Activated naive CD4-positive, alpha-beta T cell (primary cell): ENCODE measurements around the gene MEAK7.

Experiments used
- DNase-seq, 4 experiments: peaks; one replicate each; lab custom pipeline; 2025; lab: John Stamatoyannopoulos, UW

Gene MEAK7, protein sequence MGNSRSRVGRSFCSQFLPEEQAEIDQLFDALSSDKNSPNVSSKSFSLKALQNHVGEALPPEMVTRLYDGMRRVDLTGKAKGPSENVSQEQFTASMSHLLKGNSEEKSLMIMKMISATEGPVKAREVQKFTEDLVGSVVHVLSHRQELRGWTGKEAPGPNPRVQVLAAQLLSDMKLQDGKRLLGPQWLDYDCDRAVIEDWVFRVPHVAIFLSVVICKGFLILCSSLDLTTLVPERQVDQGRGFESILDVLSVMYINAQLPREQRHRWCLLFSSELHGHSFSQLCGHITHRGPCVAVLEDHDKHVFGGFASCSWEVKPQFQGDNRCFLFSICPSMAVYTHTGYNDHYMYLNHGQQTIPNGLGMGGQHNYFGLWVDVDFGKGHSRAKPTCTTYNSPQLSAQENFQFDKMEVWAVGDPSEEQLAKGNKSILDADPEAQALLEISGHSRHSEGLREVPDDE

DNA sequence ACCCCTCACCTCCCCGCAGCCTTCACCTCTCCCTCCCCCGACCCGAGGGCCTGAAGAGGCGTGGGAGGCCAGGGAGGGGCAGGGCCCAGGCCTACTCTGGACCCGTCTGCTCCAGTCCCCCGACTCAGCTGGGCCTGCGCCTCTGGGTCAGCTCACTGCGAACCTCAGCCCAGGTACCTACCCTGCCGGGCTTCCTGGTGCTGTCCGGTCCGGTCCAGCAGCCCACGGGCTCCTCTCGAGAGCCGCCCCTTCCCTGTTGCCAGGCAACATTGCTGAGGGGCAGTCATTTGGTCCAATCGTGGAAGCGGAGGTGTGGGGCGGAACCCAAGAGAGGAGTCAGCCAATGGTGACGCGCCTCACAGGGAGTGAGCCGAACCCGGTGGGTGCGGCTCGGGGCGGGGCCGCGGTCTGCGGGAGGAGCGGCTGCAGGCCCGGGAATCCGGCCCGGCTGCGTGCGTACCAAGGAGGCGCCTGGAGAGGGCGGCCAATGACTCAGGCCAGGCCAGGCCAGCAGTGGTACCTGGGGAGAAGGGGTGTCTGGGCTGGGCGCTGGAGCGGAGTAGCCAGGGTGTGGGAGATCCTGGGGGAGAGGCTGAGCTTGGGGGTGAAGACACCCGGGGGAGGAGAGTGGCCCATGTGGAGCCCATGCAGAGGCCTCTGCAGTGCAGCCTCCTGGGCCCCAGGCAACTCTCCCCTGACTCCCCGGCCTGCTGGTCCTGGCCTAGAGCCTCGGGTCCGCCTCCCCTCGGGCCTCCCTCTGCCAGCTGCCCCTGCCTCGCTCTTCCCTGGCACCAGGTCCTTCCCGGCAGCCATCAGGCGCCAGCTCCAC is at the start of gene MEAK7:
Gene MEAK7 (minus strand): TSS at position 240 of the 829 bp plus-strand sequence. CDS start 6,573 bp downstream, outside the sequence.
- DNase-seq = peak; percentile 85 to 97 (median 92)

DNA sequence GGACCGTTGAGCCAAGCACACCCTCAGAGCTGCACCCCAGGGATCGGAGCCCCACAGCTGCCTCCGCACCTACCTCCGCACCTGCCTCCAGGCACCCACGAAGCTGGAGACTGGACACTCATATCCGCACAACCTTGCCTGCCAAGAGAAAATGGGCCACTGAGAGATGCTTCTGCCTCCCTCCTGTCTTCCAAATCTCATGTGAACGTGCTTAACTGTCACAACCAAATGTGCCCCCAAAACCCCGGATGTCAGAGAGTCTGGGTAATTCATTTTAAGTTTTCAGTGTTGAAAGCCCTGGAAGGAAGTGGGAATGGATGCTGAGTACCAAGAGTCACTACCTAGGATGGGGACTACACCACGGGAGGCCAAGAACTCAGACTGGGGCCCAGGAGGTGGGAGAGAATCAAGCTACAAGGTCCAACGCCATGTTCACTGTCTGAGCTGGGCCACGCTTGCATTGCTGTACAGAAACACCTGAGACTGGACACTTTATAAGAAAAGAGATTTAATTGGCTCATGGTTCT is 49.5 kb upstream of the MEAK7 start:
- DNase-seq = peak in 1 of 4 experiments; percentile 33

DNA sequence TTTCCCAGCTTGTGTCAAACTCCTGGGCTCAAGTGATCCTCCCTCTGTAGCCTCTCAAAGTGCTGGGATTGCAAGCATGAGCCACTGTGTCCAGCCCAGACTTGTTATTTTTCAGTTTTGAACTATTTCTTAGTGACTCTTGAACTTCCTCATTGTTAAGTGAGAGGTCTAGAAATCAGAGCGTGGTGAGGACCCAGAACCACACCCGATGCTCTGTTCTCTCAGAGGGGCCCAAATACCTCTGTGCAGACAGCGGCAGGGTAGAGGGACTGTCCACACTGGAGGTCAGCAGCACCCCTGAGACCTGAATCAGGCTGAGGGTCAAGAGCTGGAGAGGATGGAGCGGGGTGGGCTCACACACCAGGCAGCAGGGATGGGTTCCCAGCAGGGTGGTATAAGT is 47.7 kb upstream of the MEAK7 start:
- no peak for DNase-seq

DNA sequence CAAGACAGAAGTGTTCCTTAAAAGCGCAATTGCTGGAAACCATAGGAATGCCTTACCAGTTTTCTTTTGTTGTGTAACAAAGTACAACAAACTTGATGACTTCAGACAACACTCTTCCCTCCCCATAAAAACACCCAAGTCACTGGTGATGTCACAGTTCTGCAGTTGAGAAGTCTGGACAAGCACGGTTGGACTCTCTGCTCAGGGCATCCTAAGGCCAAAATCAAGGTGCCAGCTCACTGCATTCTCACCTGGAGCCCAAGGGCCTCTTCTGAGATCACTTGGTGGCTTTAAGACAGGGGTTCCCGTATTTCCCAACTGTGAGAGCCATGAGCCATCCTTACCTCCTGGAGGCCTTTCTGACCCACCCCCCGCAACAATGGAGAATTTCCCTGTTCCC is 45.6 kb upstream of the MEAK7 start:
- no peak for DNase-seq

DNA sequence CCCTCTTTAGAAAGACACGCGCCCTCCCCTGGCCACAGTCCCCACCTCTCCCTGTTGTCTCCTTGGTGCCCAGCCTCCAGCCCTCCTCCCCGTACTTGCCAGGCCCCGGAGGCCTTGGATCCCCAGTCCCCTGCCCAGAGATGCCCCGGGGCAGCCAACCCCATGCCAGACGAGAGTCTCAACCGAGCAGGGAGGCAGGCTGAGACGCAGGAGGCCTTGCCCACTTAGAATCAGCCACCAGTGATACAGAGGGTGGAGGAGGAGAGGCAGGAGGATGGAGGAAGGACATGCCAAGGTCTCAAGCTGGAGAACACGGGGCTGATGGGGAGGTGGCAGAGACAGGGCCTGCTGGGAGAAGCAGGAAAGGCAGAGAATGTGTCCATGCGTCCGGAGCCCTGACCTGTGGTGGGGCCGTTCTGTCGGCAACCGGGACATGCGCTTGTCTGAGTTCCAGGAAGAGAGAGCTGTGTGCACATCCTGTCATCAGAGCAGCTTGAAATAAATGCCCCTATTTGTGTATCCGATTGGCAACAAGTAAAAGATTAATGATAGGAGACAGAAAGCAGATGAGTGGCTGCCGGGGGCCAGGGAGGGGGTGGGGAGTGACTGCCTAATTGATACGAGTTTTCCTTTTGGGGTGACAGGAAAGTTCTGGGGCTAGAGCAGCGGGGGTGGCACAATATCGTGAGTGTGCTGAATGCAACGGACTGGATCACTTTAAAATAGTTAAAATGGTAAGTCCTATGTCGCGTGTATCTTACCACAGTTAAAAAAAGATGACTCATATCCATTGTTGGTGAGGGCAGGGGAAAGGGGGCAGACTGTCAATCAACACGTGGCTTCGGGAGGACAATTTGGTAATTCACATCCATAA is 44.7 kb upstream of the MEAK7 start:
- peak in 2 of 4 experiments; percentile 15 to 18 for DNase-seq

DNA sequence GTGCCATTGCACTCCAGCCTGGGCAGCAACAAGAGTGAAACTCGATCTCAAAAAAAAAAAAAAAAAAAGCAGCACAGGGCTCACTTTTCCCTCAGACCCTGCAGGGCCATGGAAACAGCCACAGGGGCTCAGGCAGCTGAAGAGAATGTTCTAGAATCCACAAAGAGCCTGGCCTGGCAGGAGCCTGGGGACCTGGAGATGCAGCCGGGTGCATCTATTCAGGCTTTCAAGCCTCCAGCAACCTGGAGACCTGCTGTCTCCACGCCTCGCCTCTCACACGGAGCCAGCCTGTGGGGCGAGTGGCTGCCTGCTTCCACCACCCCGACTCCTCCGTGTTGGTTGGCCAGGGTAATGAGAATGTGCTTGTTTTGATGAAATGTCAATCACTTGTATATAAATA is 44.0 kb upstream of the MEAK7 start:
- peak in 1 of 4 experiments; percentile 15 for DNase-seq

DNA sequence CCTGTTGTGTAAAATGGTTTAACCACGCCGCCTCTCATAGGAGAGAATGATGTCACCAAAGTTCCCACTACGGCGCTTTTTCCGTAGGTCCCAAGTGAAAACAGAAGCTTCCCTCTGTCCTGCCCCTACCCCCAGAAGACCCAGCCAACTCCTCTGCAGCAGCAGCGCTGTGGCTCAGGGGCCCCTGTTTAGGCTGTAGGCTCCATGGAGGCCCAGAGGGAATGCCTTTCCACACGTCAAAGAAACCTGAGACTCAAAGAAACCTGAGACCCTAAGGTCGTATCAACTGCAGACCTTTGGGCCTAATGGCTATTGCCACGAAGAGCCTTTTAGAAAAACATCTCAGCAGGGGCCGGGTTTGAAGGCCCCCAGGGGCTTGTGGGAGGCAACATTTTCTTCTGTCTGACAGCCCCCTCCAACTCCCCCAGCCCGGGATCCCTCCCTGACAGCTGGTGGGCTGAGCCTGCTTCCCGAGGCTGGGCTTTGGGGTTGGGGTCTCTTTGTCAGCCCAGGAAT is 43.1 kb upstream of the MEAK7 start:
- no peak for DNase-seq

DNA sequence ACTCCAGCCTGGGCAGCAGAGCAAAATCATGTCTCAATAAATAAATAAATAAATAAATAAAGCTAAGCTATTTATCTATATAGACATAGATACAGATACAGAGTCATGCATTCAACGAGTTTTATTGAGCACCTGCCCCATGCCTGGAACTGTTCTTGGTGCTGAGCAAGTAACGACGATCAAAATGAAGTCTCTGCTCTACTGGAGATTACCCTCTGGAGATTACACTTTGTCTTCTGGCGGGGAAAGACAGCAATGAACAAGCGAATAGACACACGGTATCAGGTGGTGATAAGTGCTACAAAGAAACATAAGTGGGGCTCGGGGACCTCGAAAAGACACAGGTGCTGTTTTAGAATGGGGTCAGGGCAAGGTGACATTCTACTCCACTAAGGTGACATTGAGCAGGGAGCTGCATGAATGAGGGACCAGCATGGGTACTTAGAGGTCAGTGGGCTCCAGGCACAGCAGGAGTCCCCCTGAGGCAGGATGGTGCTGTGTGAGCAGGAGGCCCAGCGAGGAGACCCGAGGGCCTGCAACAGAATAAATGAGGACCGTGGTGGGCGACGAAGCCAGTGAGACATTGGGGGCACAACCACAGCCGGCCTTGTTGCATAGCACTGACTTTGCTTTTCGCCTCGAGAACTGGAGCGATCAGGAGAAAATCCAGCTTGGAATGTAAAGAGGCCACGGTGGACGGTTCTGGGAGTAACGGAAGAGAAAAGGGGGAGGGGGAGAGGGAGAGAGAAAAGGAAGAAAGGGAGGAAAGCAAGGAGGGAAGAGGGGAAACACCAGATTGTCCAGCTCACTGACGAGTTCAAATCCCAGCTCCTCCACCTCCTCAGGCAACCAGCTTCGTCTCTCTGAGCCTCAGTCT is 42.4 kb upstream of the MEAK7 start:
- DNase-seq = no peak

DNA sequence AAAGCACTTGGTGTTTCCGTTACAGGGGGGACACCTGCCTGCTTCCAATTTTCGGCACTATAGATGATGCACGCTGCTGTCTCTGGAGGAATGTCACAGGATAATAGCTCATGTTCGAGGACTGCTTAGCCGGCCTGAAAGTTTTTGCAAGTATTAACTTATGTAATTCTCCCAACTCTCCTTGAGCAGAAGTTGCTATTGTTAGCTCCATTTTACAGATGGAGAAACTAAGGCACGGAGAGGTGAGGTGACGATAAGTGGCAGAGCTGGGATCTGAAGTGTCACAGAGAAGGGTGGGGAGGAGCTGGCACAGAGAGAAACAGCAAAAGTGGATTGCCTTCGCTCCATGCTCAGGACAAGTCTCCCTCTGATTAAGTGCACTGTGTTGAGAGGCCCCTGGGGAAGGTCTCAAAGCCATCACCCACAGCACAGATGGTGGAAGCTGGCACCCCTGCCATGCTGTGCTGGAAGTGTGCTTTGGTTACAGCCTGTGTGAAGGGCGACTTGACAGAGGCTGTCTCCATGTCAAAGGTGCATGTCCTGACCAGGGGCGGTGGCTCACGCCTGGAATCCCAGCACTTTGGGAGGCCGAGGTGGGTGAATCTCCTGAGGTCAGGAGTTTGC is 40.8 kb upstream of the MEAK7 start:
- no peak for DNase-seq

DNA sequence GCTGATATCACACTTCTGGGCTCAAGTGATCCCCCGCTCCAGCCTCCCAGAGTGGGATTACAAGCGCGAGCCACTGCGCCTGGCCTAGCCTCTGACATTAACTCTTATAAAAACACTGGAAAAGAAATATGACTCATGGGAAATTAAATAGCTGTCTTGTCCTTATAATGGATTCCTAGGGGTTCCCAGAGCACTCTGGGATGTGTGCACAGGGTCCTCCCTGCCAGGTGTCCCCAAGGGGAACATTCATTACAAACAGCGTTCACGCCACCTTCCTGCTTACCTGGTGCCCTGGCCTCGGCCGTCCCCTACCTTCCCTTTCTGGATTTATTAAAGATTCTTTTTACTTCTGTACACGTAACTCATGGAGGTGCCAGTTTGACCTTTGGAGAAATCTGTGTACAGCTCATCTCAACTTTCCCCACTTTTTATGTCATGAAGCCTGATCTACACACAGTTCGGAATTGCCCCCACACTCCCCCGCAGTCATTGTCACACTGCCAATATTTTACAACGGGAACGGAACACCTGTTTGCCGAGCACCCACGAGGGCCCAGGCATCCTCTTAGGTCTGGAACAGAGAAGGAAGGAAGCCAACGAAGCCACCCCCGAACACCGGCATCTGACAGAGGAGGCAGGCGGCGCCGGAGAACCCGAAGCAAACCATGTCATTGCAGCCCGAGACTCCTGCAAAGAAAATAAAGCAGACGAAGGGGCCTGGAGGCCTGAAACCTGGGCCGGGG is 39.7 kb upstream of the MEAK7 start:
- peak in 2 of 4 experiments; percentile 11 to 24 for DNase-seq

DNA sequence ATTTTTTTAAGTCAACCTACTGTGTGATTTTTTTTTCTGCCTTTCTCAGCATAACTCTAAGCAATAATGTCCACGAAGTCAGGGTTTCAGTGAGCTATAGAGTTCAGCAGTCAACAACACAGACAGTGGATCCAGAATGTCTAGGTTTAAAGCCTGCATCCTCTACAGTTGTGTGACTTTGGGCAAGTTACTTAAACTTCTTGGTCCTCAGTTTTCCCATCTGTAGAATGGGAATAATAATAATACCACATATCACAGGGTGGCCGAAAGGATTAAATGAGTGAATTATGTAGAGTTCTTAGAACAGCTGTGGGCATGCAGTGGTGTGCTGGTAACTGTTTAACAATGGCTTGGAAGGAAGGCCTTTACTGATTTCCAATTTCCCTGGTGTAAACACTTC is 38.8 kb upstream of the MEAK7 start:
- DNase-seq = no peak

DNA sequence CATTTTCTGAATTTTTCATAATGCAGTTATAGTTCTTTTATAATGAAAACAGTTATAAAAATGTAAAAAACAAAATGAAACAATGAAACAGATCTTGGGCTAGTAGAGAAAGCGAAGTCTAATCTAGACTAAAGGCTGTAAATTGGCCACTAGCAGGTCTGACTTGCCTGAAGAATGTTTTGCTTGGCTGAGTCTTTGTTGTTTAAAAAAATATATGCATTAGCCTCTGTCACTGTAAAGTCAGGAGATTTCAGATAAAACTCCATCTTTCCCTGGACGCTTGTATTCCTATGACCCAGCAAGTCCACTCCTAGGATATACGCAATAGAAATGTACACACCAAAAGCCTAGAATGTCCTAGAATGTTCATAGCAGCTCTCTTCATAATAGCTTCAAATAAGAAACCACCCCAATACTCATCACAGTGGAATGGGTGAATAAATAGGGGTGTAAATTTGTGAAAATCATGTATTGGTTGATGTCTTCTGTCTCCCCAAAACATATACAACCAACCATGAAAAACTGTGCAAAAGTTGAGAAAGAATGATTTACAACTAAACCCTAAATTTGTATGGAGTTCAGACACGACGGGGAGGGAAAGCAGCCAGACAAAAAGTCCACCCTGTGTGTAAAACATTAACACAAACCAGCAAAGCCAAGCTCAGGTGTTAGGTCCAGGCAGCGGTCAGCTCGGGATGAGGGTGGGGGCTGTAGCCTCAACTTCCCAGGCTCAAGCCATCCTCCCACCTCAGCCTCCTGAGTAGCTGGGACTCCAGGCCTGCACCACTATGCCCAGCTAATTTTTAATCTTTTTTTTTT is 37.7 kb upstream of the MEAK7 start:
- no peak for DNase-seq

DNA sequence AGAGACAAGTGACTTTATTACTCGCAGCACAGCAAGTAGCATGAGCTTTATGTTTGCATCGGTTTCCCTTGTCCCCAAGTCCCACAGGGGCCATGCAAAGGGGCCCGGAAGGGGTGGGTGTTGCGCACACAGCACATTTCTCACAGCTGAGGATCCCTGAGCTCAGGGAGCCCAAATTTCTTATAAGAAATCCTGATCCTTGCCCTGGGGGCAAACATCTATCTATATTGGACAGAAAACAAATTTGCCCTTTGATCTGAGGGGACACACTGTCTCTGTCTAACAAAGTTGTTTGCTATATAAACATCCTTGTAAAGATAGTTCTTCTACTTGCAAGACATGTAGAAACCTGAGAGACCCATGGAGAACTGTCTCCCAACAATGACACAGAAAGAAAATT is 35.7 kb upstream of the MEAK7 start:
- no peak for DNase-seq

DNA sequence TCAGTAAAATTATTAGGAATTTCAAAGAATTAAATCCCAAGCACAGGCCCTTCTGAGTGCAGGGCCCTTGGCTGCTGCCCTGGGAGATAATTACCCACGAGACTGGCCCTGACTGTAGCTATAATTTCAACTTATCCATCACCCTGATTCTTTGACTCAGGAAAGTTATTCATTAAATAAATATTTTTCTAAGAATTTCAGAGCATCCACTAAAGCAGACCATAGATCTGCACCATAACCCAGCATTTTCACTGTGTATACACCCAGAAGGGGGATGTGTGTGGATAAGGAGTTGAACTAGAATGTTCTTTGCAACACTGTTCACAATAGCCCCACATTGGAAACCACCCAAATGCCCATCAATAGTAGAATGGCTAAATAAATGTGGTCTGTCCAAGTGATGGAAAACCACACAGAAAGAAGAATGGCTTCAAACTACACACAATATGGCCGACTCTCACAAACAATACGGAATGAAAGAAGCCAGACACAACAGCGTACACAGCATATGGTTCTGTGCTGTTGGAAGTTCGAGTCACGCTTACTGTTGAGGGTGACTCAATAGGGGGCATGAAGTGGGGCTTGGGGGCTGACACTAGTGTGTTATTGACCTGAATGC is 33.9 kb upstream of the MEAK7 start:
- DNase-seq = no peak

DNA sequence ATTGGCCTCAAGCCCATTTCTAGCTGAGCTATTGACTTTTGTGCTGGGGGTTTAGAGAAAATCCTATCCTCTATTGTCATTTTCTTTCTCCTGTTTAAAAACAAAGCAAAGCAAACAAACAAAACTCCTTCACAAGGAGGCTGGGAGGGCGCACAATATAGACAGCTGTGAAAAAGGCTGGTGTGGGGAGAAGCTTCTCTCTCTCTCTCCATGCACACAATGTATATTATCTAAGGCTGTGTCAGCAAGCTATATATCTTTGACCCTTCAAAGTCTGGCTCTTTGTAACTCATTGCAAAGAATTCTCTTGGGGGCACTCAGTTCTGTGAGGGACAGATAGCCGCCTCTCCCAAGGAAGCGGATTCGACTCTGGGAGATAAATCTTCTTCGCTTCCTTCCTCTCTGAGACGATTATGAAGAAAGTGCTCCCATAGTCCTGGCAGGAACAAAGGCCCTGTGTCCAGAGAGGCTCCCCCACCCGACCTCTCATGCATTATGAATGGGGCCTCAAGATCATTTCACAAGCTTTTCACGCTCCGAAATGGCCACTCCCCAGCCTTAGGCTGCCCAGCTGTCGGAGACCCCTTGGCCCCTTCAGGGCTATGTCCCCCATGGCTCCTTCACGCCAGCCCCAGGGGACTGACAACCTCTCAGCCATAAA is 33.2 kb upstream of the MEAK7 start:
- no peak for DNase-seq

DNA sequence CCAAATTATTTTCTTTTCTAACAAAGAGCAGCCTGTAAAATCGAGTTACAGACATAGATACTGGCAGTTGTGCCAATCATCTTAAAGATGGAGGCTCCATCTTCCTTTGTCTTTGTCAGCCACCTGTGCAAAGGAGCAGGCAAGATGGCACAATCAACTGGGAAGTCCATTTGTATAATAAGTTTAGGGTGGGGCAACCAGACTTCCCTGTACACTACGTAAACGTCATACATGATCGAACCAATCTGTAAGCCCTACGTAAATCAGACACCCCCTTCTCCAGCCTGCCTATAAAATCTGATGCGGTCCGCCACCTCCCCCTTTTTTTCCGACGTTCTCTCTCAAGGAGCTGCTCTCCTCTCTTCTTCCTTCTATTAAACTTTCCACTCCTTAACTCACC is 31.4 kb upstream of the MEAK7 start:
- no peak for DNase-seq

DNA sequence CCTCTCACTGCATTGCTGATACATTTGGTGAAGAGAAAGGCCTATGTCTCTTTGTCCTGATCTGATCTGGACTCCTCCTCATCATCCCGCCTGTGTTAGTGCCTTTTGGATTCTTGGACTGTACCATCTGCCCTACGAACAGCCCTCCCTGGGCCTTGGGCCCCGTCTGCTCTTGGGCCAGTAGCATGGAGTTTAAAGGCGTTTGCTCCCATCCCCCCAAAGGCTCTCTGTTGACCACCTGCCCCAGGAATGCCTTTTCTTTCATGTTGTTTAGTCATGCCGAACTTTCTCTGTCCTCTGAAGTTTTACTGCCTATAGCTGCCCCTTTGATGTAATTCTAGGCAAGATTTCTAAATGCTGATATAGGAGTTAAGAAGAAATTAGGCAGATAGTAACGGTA is 30.9 kb upstream of the MEAK7 start:
- DNase-seq = no peak
